ENCODE measurements around the gene CASQ2.
"Not testable (repeated sequence)": the region's sequence is repeated elsewhere in the genome, so short reads cannot be mapped to it uniquely, and the experiment has no call there.

CASQ2 gene

DNA sequence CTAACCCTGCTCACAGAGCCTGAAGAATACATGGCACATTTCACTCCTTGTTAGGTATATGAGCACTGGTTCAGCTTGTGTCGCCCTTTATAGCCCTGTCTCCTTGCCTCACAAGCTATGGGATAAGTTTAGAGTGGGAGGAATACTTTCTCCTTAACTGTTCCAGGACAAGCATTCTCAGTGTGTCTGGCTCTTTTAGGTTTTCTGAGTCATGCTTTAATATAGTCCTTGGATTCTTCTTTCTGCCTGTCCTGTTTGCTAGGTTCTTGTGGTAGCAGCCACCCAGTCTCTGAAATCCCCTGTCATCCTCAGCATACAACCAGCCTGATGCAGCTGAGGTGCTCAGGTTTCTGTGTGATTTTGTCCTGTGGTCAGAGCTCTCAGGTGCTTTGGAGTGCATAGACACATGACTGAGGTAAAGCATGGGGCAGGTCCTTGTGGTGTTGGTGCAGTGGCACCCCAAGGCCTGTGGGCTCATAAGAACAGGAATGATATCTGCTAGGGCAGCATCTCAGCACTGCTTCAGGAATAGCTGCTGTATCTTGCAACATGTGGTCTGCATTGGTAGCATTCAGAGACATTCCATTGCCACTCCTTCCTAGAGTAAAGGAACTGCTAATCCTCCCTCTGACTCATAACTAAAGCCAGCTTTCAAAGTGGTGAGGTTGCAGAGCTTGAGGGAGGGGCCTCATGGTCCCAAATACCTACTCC, 14.2 kb upstream of the CASQ2 start:
- TF ChIP-seq, protein P1, sequence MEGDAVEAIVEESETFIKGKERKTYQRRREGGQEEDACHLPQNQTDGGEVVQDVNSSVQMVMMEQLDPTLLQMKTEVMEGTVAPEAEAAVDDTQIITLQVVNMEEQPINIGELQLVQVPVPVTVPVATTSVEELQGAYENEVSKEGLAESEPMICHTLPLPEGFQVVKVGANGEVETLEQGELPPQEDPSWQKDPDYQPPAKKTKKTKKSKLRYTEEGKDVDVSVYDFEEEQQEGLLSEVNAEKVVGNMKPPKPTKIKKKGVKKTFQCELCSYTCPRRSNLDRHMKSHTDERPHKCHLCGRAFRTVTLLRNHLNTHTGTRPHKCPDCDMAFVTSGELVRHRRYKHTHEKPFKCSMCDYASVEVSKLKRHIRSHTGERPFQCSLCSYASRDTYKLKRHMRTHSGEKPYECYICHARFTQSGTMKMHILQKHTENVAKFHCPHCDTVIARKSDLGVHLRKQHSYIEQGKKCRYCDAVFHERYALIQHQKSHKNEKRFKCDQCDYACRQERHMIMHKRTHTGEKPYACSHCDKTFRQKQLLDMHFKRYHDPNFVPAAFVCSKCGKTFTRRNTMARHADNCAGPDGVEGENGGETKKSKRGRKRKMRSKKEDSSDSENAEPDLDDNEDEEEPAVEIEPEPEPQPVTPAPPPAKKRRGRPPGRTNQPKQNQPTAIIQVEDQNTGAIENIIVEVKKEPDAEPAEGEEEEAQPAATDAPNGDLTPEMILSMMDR (IDR thresholded peaks at IDR 0.05; ENCODE audit: low read depth, low read length, missing control alignments), result no peak
- H3K4me3 ChIP-seq (replicated peaks; ENCODE audit: low read depth, low read length), result no peak overlapping the region
- DNase-seq (ENCODE audit: extremely low read depth, low read depth), result peak; percentile 90

DNA sequence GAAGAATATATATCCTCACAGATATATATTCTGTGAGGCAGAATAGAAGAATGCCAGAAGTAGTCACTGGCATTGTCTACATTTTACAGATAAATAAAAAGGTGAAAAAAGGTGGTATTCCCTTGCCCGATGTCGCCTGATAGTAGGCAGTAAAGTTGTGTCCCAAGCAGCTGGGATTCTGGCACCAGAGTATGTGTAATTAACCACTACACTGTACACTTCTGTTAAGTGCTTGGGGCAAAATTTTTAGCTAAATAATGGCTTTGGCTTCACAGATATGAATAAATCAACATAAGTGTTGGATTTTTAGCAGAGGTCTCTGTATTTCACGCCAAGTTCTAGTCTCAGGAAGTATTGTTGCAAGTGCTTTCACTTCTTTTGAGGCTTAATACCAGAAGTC, 13.3 kb upstream of the CASQ2 start:
- DNase-seq (ENCODE audit: extremely low read depth, low read depth), result no peak
- TF ChIP-seq, protein P1 (IDR thresholded peaks at IDR 0.05; ENCODE audit: low read depth, low read length, missing control alignments), result no peak

DNA sequence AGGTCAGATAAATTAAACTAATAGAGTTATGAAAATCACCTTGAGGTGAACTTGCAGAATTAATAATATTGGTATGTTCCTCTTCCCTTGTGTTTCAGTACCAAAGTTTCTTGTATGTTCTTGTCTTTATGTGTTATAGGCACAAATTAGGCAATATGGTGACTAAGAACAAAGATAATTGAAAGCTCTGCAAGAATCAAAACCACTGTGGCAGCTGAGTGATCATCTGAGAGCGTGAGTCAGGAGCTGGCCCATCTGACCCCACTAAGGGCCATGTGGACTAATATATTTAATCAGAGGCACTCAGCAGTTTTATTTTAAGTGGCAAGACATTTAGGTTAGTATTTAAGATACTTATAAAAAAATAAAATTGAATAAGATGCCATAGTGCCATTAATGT, 12.8 kb upstream of the CASQ2 start:
- DNase-seq (ENCODE audit: extremely low read depth, low read depth), result no peak
- H3K4me3 ChIP-seq (replicated peaks; ENCODE audit: low read depth, low read length), result no peak overlapping the region
- TF ChIP-seq, protein P1 (IDR thresholded peaks at IDR 0.05; ENCODE audit: low read depth, low read length, missing control alignments), result no peak

More for the DNA sequence above, 13.3 kb upstream of the CASQ2 start:
- no peak overlapping the region for H3K4me3 ChIP-seq (replicated peaks; ENCODE audit: low read depth, low read length)

DNA sequence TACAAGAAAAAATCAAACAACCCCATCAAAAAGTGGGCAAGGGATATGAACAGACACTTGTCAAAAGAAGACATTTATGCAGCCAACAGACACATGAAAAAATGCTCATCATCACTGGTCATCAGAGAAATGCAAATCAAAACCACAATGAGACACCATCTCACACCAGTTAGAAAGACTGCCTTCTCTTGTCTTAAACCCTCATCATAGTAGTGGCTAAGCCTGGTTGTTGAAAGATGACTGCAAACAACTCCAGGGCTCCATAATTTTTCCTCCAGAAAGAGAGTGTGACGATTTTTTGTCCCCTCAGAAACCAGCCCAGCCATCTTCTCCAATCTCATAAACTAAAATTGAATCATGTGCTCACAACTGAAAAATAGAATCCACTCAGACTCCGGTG, 12.1 kb upstream of the CASQ2 start:
- not testable (repeated sequence) for H3K4me3 ChIP-seq (replicated peaks; ENCODE audit: low read depth, low read length); DNase-seq (ENCODE audit: extremely low read depth, low read depth)

DNA sequence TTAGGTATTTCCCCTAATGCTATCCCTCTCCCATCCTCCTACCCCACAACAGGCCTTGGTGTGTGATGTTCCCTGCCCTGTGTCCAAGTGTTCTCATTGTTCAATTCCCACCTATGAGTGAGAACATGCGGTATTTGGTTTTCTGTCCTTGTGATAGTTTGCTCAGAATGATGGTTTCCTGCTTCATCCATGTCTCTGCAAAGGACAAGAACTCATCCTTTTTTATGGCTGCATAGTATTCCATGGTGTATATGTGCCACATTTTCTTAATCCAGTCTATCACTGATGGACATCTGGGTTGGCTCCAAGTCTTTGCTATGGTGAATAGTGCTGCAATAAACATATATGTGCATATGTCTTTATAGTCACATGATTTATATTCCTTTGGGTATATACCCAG, 10.6 kb upstream of the CASQ2 start:
- H3K4me3 ChIP-seq (replicated peaks; ENCODE audit: low read depth, low read length); DNase-seq (ENCODE audit: extremely low read depth, low read depth): not testable (repeated sequence)

DNA sequence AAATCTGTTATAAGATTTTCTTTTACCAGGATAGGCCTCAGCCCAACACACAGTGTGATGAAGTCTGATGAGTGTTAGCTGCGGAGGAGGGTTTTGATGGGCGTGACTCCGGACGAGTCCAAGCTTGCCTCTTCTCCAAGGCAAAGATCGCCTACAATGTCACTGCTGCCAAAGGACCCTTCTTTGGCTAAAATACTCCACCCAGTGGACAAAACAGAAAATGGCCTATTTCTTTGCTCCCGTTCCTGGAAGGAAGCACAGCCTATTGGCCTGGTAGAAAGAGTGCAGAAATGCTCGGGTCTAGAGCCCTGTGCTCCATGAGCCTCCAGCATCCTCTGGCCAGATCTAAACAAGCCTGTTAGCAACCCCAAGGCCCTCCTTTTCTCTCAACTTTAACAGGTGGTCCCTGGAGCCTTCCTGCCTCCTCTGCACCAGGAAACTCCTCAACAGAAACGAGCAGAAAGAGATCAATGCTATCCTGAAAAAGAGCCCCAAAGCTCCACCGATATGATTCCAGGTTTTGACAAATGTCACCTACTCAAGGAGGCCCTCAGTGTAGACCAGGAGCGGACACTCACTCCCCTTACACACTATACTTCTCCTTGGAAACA, 3.4 kb upstream of the CASQ2 start:
- TF ChIP-seq, protein P1 (IDR thresholded peaks at IDR 0.05; ENCODE audit: low read depth, low read length, missing control alignments), result peak; percentile 69
- H3K4me3 ChIP-seq (replicated peaks; ENCODE audit: low read depth, low read length), result no peak overlapping the region
- peak; percentile 83 for DNase-seq (ENCODE audit: extremely low read depth, low read depth)

DNA sequence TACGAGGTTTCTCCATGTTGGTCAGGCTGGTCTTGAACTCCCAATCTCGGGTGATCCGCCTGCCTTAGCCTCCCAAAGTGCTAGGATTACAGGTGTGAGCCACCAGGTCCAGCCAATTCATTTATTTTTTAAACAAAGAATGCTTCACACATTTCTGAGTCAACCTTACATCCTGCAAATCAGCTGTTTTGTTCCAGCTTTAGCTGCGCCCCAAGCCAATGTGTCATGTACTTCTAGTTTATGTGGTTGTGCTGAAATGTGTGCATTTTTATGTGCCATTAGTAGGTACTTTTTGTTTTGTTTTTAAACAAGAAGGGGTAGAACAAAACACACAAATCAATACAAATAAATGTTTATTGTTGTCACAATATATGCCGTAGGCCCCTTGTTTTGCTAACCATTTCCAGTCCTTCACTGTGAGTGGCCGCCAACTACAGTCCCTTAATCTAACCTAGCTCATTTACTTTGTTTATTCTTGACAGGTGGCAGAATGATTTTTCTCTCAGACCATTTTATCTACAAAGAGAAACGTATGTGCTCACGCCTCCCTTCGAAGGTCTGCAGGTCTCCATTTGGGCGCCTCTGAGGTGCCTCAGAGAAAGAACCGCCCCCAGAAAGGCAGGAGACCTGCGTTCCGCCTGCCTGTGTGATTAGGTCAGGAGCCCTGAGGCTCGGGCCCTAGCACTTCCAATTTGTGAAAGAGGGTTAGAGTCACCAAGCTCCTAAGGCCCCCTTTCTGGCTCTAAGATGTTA, 2.8 kb upstream of the CASQ2 start:
- no peak for DNase-seq (ENCODE audit: extremely low read depth, low read depth)
- TF ChIP-seq, protein P1 (IDR thresholded peaks at IDR 0.05; ENCODE audit: low read depth, low read length, missing control alignments), result no peak
- H3K4me3 ChIP-seq (replicated peaks; ENCODE audit: low read depth, low read length), result no peak overlapping the region
